K562 (cell line): ENCODE measurements around the gene TMEM203. TPM values are rescaled to one million over a fixed set of nuclear protein-coding genes. Genes with fewer than 3 reads are reported as not detected.
A peak's percentile ranks its signal among the peaks of the same experiment; 100 is the strongest.

Experiments used
- ARID3B ChIP-seq: fragments of 250-450 bp; sonication (Bioruptor Pico); IDR thresholded peaks from 2 replicates; pipeline ENCODE4 v1.4.0; 2020; ENCODE audit warnings: borderline replicate concordance
- BRD4 ChIP-seq: fragments of 200-600 bp; sonication (generic); IDR thresholded peaks from 2 replicates; pipeline ENCODE4 v1.6.1; 2017; ENCODE audit warnings: inconsistent platforms
- CC2D1A ChIP-seq: fragments of 450-650 bp; IDR thresholded peaks from 2 replicates; pipeline ENCODE4 v1.6.1; 2017; ENCODE audit warnings: mild to moderate bottlenecking
- CREB5 ChIP-seq: fragments of 250-450 bp; sonication (Bioruptor Pico); IDR thresholded peaks from 2 replicates; pipeline ENCODE4 v1.5.0; 2020; ENCODE audit warnings: mild to moderate bottlenecking
- GATAD2A ChIP-seq: fragments of 450-650 bp; IDR thresholded peaks from 2 replicates; pipeline ENCODE4 v1.6.1; 2017
- HDAC1 ChIP-seq, 2 experiments: fragments of 450-650 bp; IDR thresholded peaks; 2 replicates each; pipeline ENCODE4 v1.6.1; 2016 to 2017; ENCODE audit warnings: inconsistent platforms in 1 of 2, mild to moderate bottlenecking in 1 of 2, moderate library complexity in 1 of 2
- HDAC8 ChIP-seq: fragments of 450-650 bp; IDR thresholded peaks from 2 replicates; pipeline ENCODE4 v1.6.1; 2016; ENCODE audit warnings: mild to moderate bottlenecking, missing genetic modification characterization, moderate library complexity, missing compliant biosample characterization
- HNRNPLL ChIP-seq: fragments of 200-400 bp; formaldehyde crosslinking; IDR thresholded peaks from 2 replicates; pipeline ENCODE4 v1.6.1; 2017; ENCODE audit warnings: low read length, low read depth, mild to moderate bottlenecking; ENCODE audit not compliant: poor library complexity, severe bottlenecking
- ILK ChIP-seq: fragments of 450-650 bp; IDR thresholded peaks from 2 replicates; pipeline ENCODE4 v1.6.1; 2016; ENCODE audit warnings: missing genetic modification characterization, low read depth, mild to moderate bottlenecking, missing compliant biosample characterization, moderate library complexity, borderline replicate concordance
- MAFK ChIP-seq: IDR thresholded peaks from 2 replicates; pipeline ENCODE4 v1.6.1; 2011; ENCODE audit warnings: low read length, improper control_type of control experiment
- MAZ ChIP-seq, 2 experiments: fragments of 450-650 bp in 1 of 2; sonication (generic) in 1 of 2; formaldehyde crosslinking; IDR thresholded peaks in 1 of 2; conservative IDR thresholded peaks in 1 of 2; 2 replicates each; pipeline versions ENCODE4 v1.4.0 to v1.5.0; 2020; ENCODE audit warnings: mild to moderate bottlenecking in 1 of 2, missing genetic modification reagents in 1 of 2
- MCM7 ChIP-seq, 2 experiments: fragments of 450-650 bp; IDR thresholded peaks; 2 replicates each; pipeline ENCODE4 v1.6.1; 2016 to 2018
- MYNN ChIP-seq, 2 experiments: sonication (generic); formaldehyde crosslinking in 1 of 2; IDR thresholded peaks; 2 replicates each; pipeline versions ENCODE4 v1.5.0 to v1.6.1; 2016 to 2020; ENCODE audit warnings: antibody characterized with exemption in 1 of 2, missing genetic modification reagents in 1 of 2
- SAFB ChIP-seq: fragments of 200-400 bp; formaldehyde crosslinking; IDR thresholded peaks from 2 replicates; pipeline ENCODE4 v1.6.1; 2017; ENCODE audit warnings: low read depth, low read length, borderline replicate concordance
- SMARCC2 ChIP-seq: fragments of 450-650 bp; IDR thresholded peaks from 2 replicates; pipeline ENCODE4 v1.6.1; 2017; ENCODE audit warnings: antibody characterized with exemption, moderate library complexity, mild to moderate bottlenecking, low read depth
- SNAPC5 ChIP-seq: fragments of 250-450 bp; sonication (Bioruptor Pico); IDR thresholded peaks from 2 replicates; pipeline ENCODE4 v1.8.0; 2021; ENCODE audit warnings: moderate library complexity, mild to moderate bottlenecking, inconsistent platforms
- SP1 ChIP-seq: sonication (generic); formaldehyde crosslinking; IDR thresholded peaks from 2 replicates; pipeline ENCODE4 v1.8.1; 2022; ENCODE audit warnings: mild to moderate bottlenecking, missing genetic modification reagents
- SREBF2 ChIP-seq: sonication (generic); formaldehyde crosslinking; IDR thresholded peaks from 2 replicates; pipeline ENCODE4 v1.4.0; 2020; ENCODE audit warnings: mild to moderate bottlenecking, missing genetic modification reagents
- TGIF2 ChIP-seq: sonication (generic); formaldehyde crosslinking; IDR thresholded peaks from 2 replicates; pipeline ENCODE4 v1.8.1; 2022; ENCODE audit warnings: mild to moderate bottlenecking, missing genetic modification reagents, moderate library complexity
- ZBTB7A ChIP-seq: IDR thresholded peaks from 2 replicates; pipeline ENCODE4 v1.6.1; 2011; ENCODE audit warnings: low read depth, mild to moderate bottlenecking, low read length, moderate library complexity, borderline replicate concordance; ENCODE audit not compliant: control insufficient read depth
- ZNF134 ChIP-seq: fragments of 250-450 bp; sonication (Bioruptor Pico); conservative IDR thresholded peaks from 2 replicates; pipeline ENCODE4 v1.4.0; 2020
- polyA plus RNA-seq, 8 experiments: library from polyadenylated mRNA; depleted of rRNA in 4 of 8; stranded (reverse) in 5 of 8; unstranded in 3 of 8; fragments of >200 nt; fragmentation: Nextera tagmentation in 2 of 8; fragmentation: Illumina TruSeq in 1 of 8; extraction: Ambion mirVana in 2 of 8; extraction: Trizol in 1 of 8; gene quantifications; 2 replicates each; pipeline versions ENCODE4 v1.2.1 to v1.2.3, GENCODE V29; 2011 to 2014; ENCODE audit warnings: inconsistent platforms in 1 of 8, missing spikeins in 1 of 8
- total RNA-seq, 7 experiments: library from RNA; depleted of rRNA in 6 of 7; stranded (reverse); fragments of >200 nt in 6 of 7; fragmentation: Illumina TruSeq in 2 of 7; extraction: Trizol in 2 of 7; gene quantifications; 2 replicates each; pipeline versions ENCODE4 v1.2.1 to v1.2.3, GENCODE V29; 2011 to 2021; ENCODE audit warnings: low replicate concordance in 1 of 7
- TF ChIP-seq, protein P1 (sequence below), 3 experiments: fragments of 200-800 bp in 1 of 3; sonication (Bioruptor generic) in 1 of 3; sonication (generic) in 1 of 3; formaldehyde crosslinking in 1 of 3; IDR thresholded peaks; 2 replicates each; pipeline versions ENCODE4 v1.6.1 to v1.8.0; 2016 to 2022; ENCODE audit warnings: mild to moderate bottlenecking in 2 of 3, missing compliant biosample characterization in 2 of 3, missing genetic modification characterization in 2 of 3, missing genetic modification reagents in 1 of 3

TMEM203 gene
- total and polyA plus RNA-seq, 9 of the 15 experiments (the other 6 are each of a cell fraction or from before 2014, with no cell fraction given): 8.8 to 59.5 (median 37.6) TPM

- TF ChIP-seq CREB5 (CRISPR knock-in tag) (no peak), TGIF2 (CRISPR knock-in tag) (no peak), HDAC1 (IDR thresholded peaks at IDR 0.05) (peak in 1 of 2 experiments; percentile 12; a peak in 1 of 4 replicates), MAZ (CRISPR knock-in tag; conservative IDR thresholded peaks at IDR 0.05 in 1 of 2, IDR thresholded peaks at IDR 0.05 in 1 of 2) (peak in 1 of 2 experiments; percentile 48; a peak in 1 of 4 replicates), MCM7 (IDR thresholded peaks at IDR 0.05) (no peak), ZNF134 (CRISPR knock-in tag) (no peak), GATAD2A (0 out of 2 replicates have a peak, but pooled peaks have one; percentile 22), HDAC8 (tag) (no peak), BRD4 (no peak), SREBF2 (no peak), ARID3B (CRISPR knock-in tag) (no peak), SMARCC2 (no peak), CC2D1A (no peak), SNAPC5 (CRISPR knock-in tag) (no peak), SAFB (0 out of 2 replicates have a peak, but pooled peaks have one; percentile 28), MYNN (IDR thresholded peaks at IDR 0.05) (no peak), MYNN (CRISPR knock-in tag; IDR thresholded peaks at IDR 0.05) (no peak), SP1 (CRISPR knock-in tag) (0 out of 2 replicates have a peak, but pooled peaks have one; percentile 17), HNRNPLL (no peak), MAFK (no peak), ZBTB7A (peak; percentile 35; the same call in 1 of the 2 replicates), ILK (tag) (no peak)
- TF ChIP-seq, protein P1, sequence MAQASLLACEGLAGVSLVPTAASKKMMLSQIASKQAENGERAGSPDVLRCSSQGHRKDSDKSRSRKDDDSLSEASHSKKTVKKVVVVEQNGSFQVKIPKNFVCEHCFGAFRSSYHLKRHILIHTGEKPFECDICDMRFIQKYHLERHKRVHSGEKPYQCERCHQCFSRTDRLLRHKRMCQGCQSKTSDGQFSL (CRISPR knock-in tag; IDR thresholded peaks at IDR 0.05): peak; percentile 48; the same call in 1 of the 2 replicates
- TF ChIP-seq, protein P1 (tag; IDR thresholded peaks at IDR 0.05): no peak
Observed at GRCh38 chr9:137156567-137157375, 48.7 kb downstream of the TMEM203 start (continued).
